ENCODE results near the gene C2CD5. TPM values are rescaled to one million over a fixed set of nuclear protein-coding genes. Genes with fewer than 3 reads are reported as not detected.
"Not testable (repeated sequence)": the region's sequence is repeated elsewhere in the genome, so short reads cannot be mapped to it uniquely, and the experiment has no call there.

Gene C2CD5
- total and polyA plus RNA-seq, 4 donors, result 44.2 to 116 (median 65.3) TPM

DNA sequence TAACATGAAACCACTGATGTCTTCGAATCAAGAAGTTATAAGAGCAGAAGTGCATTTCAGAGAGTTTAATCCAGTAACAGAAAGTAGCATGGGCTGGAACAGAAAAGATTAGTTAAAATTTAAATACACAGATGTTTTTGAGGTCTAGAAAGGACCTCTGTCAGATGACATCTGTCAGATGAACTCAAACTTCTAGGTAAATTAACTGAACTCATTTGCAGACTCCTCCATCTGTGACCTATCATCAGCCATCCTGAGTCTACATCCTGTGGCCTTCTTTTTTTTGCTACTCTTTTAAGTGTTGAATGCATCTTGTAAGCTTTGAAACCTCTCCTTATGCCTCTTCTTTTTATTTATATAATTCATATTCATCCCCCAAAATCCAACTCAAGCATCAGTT is 53.3 kb downstream of the C2CD5 start:
- Histone ChIP-seq H3K9me3 (ENCODE audit: control insufficient read depth, insufficient read depth, low read length) (no peaks in the 10 kb centered on the region), H3K27ac (ENCODE audit: low read depth, low read length) (no peak overlapping the region), H3K36me3 (ENCODE audit: control insufficient read depth, insufficient read depth, low read length) (peaks cover 4% of the 10 kb centered on the region), H3K27me3 (ENCODE audit: control insufficient read depth, insufficient read depth, low read length) (no peaks in the 10 kb centered on the region), H3K4me1 (ENCODE audit: control insufficient read depth, insufficient read depth, low read length) (no peaks in the 10 kb centered on the region), H3K4me3 (ENCODE audit: low read depth, low read length) (no peak overlapping the region)
- no peak for DNase-seq (ENCODE audit: low read depth in 4 of 6, low spot score in 6 of 6)
- no CpG with 5 or more reads among the region's 1 CpG for WGBS (ENCODE audit: insufficient coverage)

DNA sequence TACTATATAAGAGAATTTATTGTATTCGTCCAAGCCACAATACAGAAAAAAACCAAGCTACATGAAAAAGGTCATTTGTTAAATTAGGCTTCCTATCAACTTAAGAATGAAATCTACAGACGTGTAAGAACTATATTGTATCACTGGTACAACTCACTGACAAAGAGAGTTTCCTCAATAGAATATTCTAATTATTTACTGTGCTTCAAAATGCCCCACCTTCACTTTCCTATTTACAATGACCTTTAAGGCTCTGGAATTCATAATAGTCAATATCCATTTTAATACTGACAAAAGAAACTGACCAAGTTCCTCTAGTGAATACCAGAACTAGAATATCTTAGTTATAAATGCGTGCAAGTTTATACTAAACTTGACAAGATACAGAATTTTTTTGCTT is 55.9 kb downstream of the C2CD5 start:
- WGBS (ENCODE audit: insufficient coverage), result no CpG with 5 or more reads among the region's 3 CpGs

GRCh38 chr12:22487683-22488082 is 56.7 kb downstream of the C2CD5 start:
- no CpG with 5 or more reads among the region's 3 CpGs for WGBS (ENCODE audit: insufficient coverage)
- not testable (repeated sequence) for DNase-seq (ENCODE audit: low read depth in 4 of 6, low spot score in 6 of 6)

More for the DNA sequence above, 55.9 kb downstream of the C2CD5 start:
- no peak overlapping the region for H3K27ac ChIP-seq (ENCODE audit: low read depth, low read length)
- no peaks in the 10 kb centered on the region for H3K9me3 ChIP-seq (ENCODE audit: control insufficient read depth, insufficient read depth, low read length)
- no peaks in the 10 kb centered on the region for H3K27me3 ChIP-seq (ENCODE audit: control insufficient read depth, insufficient read depth, low read length)
- no peak for DNase-seq (ENCODE audit: low read depth in 4 of 6, low spot score in 6 of 6)
- H3K4me3 ChIP-seq (ENCODE audit: low read depth, low read length), result no peak overlapping the region
- H3K36me3 ChIP-seq (ENCODE audit: control insufficient read depth, insufficient read depth, low read length), result peaks cover 4% of the 10 kb centered on the region
- no peaks in the 10 kb centered on the region for H3K4me1 ChIP-seq (ENCODE audit: control insufficient read depth, insufficient read depth, low read length)

DNA sequence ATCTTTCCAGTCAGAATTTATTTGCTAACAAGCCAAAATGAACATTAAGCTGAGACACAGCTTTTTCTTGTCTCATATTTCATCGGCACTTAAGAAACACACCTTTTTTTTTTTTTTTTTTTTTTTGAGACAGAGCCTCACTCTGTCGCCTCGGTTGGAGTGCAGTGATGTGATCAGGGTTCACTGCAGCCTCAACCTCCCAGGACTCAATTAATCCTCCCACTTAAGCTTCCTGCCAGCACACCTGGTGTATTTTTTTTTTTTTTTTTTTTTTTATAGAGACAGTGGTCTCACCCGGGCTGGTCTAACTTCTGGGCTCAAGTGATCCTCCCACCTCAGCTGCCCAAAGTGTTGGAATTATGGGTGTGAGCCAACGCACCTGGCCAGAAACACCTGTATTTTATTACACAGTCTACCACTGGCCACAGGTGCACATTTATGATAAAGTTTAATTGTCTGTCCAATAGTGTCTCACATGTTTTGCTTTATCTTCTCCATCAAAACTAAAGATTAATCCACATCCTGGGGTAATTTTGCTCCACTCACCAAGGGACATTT is 62.7 kb downstream of the C2CD5 start:
- WGBS (ENCODE audit: insufficient coverage), result no CpG with 5 or more reads among the region's 5 CpGs
- H3K36me3 ChIP-seq (ENCODE audit: control insufficient read depth, insufficient read depth, low read length), result peaks cover 9% of the 10 kb centered on the region
- H3K9me3 ChIP-seq (ENCODE audit: control insufficient read depth, insufficient read depth, low read length), result no peaks in the 10 kb centered on the region
- H3K4me3 ChIP-seq (ENCODE audit: low read depth, low read length), result no peak overlapping the region
- no peaks in the 10 kb centered on the region for H3K4me1 ChIP-seq (ENCODE audit: control insufficient read depth, insufficient read depth, low read length)
- no peak for DNase-seq (ENCODE audit: low read depth in 4 of 6, low spot score in 6 of 6)
- H3K27ac ChIP-seq (ENCODE audit: low read depth, low read length), result no peak overlapping the region
- no peaks in the 10 kb centered on the region for H3K27me3 ChIP-seq (ENCODE audit: control insufficient read depth, insufficient read depth, low read length)

More at GRCh38 chr12:22487683-22488082, 56.7 kb downstream of the C2CD5 start:
- not testable (repeated sequence) for H3K27me3 ChIP-seq (ENCODE audit: control insufficient read depth, insufficient read depth, low read length); H3K9me3 ChIP-seq (ENCODE audit: control insufficient read depth, insufficient read depth, low read length); H3K36me3 ChIP-seq (ENCODE audit: control insufficient read depth, insufficient read depth, low read length); H3K4me1 ChIP-seq (ENCODE audit: control insufficient read depth, insufficient read depth, low read length); H3K4me3 ChIP-seq (ENCODE audit: low read depth, low read length); H3K27ac ChIP-seq (ENCODE audit: low read depth, low read length)

DNA sequence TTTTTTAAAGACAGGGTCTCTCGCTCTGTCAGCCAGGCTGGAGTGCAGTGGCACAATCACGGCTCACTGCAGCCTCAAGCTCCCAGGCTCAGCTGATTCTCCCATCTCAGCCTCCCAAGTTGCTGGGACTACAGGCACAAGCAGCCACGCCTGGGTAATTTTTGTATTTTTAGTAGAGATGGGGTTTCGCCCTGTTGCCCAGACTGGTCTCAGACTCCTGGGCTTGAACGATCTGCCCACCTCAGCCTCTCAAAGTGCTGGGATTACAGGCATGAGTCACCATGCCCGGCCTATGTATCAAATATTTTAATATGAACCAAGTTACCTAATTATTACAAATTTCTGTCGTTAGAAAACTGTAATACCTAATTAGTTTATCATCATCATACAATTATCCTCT is 63.5 kb downstream of the C2CD5 start:
- H3K36me3 ChIP-seq (ENCODE audit: control insufficient read depth, insufficient read depth, low read length); H3K27me3 ChIP-seq (ENCODE audit: control insufficient read depth, insufficient read depth, low read length); H3K4me3 ChIP-seq (ENCODE audit: low read depth, low read length); H3K4me1 ChIP-seq (ENCODE audit: control insufficient read depth, insufficient read depth, low read length); H3K27ac ChIP-seq (ENCODE audit: low read depth, low read length); DNase-seq (ENCODE audit: low read depth in 4 of 6, low spot score in 6 of 6); H3K9me3 ChIP-seq (ENCODE audit: control insufficient read depth, insufficient read depth, low read length): not testable (repeated sequence)
- WGBS (ENCODE audit: insufficient coverage), result 92% methylated on average over 2 of the region's 7 CpGs

- 92% methylated on average over 1 of the region's 3 CpGs for WGBS (ENCODE audit: insufficient coverage)
- Histone ChIP-seq H3K4me3 (ENCODE audit: low read depth, low read length) (no peak overlapping the region), H3K27me3 (ENCODE audit: control insufficient read depth, insufficient read depth, low read length) (no peaks in the 10 kb centered on the region), H3K36me3 (ENCODE audit: control insufficient read depth, insufficient read depth, low read length) (peaks cover 9% of the 10 kb centered on the region), H3K27ac (ENCODE audit: low read depth, low read length) (no peak overlapping the region), H3K9me3 (ENCODE audit: control insufficient read depth, insufficient read depth, low read length) (no peaks in the 10 kb centered on the region), H3K4me1 (ENCODE audit: control insufficient read depth, insufficient read depth, low read length) (no peaks in the 10 kb centered on the region)
- DNase-seq (ENCODE audit: low read depth in 4 of 6, low spot score in 6 of 6), result no peak
Observed at GRCh38 chr12:22480016-22480415, 64.3 kb downstream of the C2CD5 start.

GRCh38 chr12:22477894-22478287 is 66.5 kb downstream of the C2CD5 start:
- H3K4me3 ChIP-seq (ENCODE audit: low read depth, low read length), result no peak overlapping the region
- H3K4me1 ChIP-seq (ENCODE audit: control insufficient read depth, insufficient read depth, low read length), result no peaks in the 10 kb centered on the region
- no peaks in the 10 kb centered on the region for H3K27me3 ChIP-seq (ENCODE audit: control insufficient read depth, insufficient read depth, low read length)
- 80% methylated on average over 1 of the region's 2 CpGs for WGBS (ENCODE audit: insufficient coverage)
- no peak for DNase-seq (ENCODE audit: low read depth in 4 of 6, low spot score in 6 of 6)
- H3K9me3 ChIP-seq (ENCODE audit: control insufficient read depth, insufficient read depth, low read length), result no peaks in the 10 kb centered on the region
- H3K27ac ChIP-seq (ENCODE audit: low read depth, low read length), result no peak overlapping the region
- H3K36me3 ChIP-seq (ENCODE audit: control insufficient read depth, insufficient read depth, low read length), result peaks cover 13% of the 10 kb centered on the region

DNA sequence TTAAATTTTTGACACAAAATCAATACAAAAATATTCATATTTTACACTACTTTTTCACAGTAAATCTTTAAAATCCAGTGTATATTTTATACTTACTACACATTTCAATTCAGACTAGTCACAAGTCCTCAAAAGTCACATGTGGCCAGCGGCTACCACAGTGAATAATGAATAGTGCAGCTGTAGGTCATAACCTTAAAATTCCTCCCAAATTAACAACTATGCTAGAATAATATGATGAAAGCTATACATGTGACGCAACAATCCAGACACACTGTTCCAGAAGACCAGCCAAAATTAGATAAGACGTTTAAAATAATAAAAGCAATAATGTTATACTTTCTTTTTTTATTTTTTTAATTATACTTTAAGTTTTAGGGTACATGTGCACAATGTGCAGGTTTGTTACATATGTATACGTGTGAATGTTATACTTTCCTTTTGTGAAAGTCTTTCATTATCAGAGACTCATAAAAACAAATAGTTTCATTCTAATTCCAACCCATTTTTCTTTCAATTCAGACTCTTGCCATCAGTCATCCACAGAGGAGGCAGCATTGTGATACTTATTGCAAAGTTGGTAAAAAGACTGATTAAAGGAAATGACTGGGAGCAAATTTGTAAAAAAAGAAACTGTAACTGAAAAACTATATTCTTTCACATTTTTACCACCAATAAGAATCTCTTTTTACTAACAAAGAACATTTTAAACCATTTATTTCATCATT is 67.0 kb downstream of the C2CD5 start:
- Histone ChIP-seq H3K9me3 (ENCODE audit: control insufficient read depth, insufficient read depth, low read length) (no peaks in the 10 kb centered on the region), H3K27me3 (ENCODE audit: control insufficient read depth, insufficient read depth, low read length) (no peaks in the 10 kb centered on the region), H3K4me3 (ENCODE audit: low read depth, low read length) (no peak overlapping the region), H3K27ac (ENCODE audit: low read depth, low read length) (no peak overlapping the region), H3K4me1 (ENCODE audit: control insufficient read depth, insufficient read depth, low read length) (no peaks in the 10 kb centered on the region), H3K36me3 (ENCODE audit: control insufficient read depth, insufficient read depth, low read length) (peaks cover 13% of the 10 kb centered on the region)
- no peak for DNase-seq (ENCODE audit: low read depth in 4 of 6, low spot score in 6 of 6)
- WGBS (ENCODE audit: insufficient coverage), result no CpG with 5 or more reads among the region's 4 CpGs

DNA sequence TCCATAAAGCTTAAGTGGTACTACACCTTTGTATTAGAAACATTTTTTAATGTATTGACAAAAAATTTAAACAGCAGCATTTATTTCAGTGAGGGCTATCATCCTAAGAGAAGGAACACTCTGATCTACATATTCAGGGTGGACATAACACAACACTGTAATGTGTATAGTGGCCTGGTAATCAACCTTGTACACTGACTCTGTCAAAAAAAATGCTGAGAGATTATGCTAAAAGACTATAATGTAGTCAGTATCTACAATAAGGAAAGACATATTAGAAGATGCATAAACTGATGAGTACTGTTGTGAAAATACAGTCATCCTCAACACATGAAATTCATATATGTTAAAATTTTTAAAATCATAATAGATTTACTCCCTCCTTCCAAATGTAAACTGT is 68.2 kb downstream of the C2CD5 start:
- no peaks in the 10 kb centered on the region for H3K9me3 ChIP-seq (ENCODE audit: control insufficient read depth, insufficient read depth, low read length)
- H3K4me1 ChIP-seq (ENCODE audit: control insufficient read depth, insufficient read depth, low read length), result no peaks in the 10 kb centered on the region
- H3K27me3 ChIP-seq (ENCODE audit: control insufficient read depth, insufficient read depth, low read length), result no peaks in the 10 kb centered on the region
- no peak overlapping the region for H3K27ac ChIP-seq (ENCODE audit: low read depth, low read length)
- DNase-seq (ENCODE audit: low read depth in 4 of 6, low spot score in 6 of 6), result no peak
- no peak overlapping the region for H3K4me3 ChIP-seq (ENCODE audit: low read depth, low read length)
- peaks cover 8% of the 10 kb centered on the region for H3K36me3 ChIP-seq (ENCODE audit: control insufficient read depth, insufficient read depth, low read length)

DNA sequence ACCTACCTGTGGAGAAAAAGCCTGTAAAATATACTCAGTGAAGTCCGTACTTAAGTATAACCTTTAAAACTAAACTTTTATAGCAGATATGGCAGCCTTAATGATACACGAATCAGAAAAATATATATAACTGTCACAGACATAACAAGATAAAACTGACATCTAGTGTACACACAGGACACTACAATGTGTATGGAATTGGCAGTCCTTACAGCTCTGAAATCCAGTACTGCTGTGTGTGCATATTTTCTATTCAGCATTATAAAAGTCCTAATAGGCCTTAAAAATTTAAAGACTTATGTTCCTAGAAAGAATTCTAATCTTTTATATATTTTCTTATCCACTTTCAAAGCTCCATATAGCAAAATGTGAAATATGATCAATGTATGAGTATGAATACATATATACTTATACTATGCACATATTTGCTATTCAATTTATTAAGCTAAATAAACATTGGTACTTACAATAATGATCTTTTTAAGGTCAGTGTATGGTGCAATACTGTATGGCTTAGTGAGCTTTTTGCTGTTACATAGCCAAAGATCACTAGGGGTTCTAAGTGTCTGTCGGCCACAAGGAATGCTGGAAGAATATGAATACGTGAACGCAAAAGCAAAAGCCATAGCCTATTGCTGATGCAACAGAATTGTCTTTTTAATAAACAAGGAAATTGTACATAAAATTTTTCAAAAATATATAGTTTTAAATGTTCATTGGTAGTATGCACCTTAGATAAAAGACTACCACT is 69.2 kb downstream of the C2CD5 start:
- H3K4me3 ChIP-seq (ENCODE audit: low read depth, low read length), result no peak overlapping the region
- H3K27me3 ChIP-seq (ENCODE audit: control insufficient read depth, insufficient read depth, low read length), result no peaks in the 10 kb centered on the region
- H3K36me3 ChIP-seq (ENCODE audit: control insufficient read depth, insufficient read depth, low read length), result peaks cover 8% of the 10 kb centered on the region
- no peaks in the 10 kb centered on the region for H3K9me3 ChIP-seq (ENCODE audit: control insufficient read depth, insufficient read depth, low read length)
- H3K4me1 ChIP-seq (ENCODE audit: control insufficient read depth, insufficient read depth, low read length), result no peaks in the 10 kb centered on the region
- no peak overlapping the region for H3K27ac ChIP-seq (ENCODE audit: low read depth, low read length)
- DNase-seq (ENCODE audit: low read depth in 4 of 6, low spot score in 6 of 6), result no peak
- WGBS (ENCODE audit: insufficient coverage), result no CpG with 5 or more reads among the region's 5 CpGs
